IMR-90 (cell line): ENCODE measurements around the gene MAGI1. TPM values are rescaled to one million over a fixed set of nuclear protein-coding genes. Genes with fewer than 3 reads are reported as not detected.
A peak's percentile ranks its signal among the peaks of the same experiment; 100 is the strongest.

Experiments used
- ATAC-seq: fragments of 200-7000 bp; cut with Tn5 transposase; 2 replicates; pipeline ENCODE4 v1.9.1; 2020; ENCODE audit warnings: low read depth, mild to moderate bottlenecking, moderate library complexity
- BruUV-seq: library from RNA; stranded (reverse); fragments of 400-500 nt; replicated peaks from 2 replicates; lab custom pipeline; 2021; lab: Mats Ljungman, UMichigan
- CTCF ChIA-PET: fragments of 300-600 bp; formaldehyde crosslinking; extraction: SDS; loops from one replicate; lab custom pipeline; 2021; ENCODE audit warnings: antibody characterized with exemption; lab: Yijun Ruan, JAX
- POLR2A ChIA-PET: fragments of 300-600 bp; sonication (Branson Sonifier 250); formaldehyde crosslinking; loops from one replicate; lab custom pipeline; 2022; ENCODE audit warnings: antibody characterized with exemption; ENCODE audit not compliant: unreplicated experiment; lab: Charles Lee
- DNase-seq: peaks from one replicate; pipeline ENCODE4 v3.0.0; 2013
- H2AFZ ChIP-seq: replicated peaks from 2 replicates; pipeline ENCODE3; 2013; ENCODE audit warnings: low read length, mild to moderate bottlenecking; ENCODE audit not compliant: poor library complexity
- H2AK5ac ChIP-seq: 2 replicates; pipeline ENCODE4 v1.6.1; 2013; ENCODE audit warnings: low read depth, low read length, inconsistent platforms
- H2AK9ac ChIP-seq: replicated peaks from 2 replicates; pipeline ENCODE3; 2013; ENCODE audit warnings: mild to moderate bottlenecking, low read depth, low read length, moderate library complexity; ENCODE audit not compliant: poor library complexity
- H2BK120ac ChIP-seq: 2 replicates; pipeline ENCODE4 v1.6.1; 2013; ENCODE audit warnings: low read depth, low read length, inconsistent platforms
- H2BK15ac ChIP-seq: 3 replicates; pipeline ENCODE4 v1.6.1; 2013; ENCODE audit warnings: low read depth, low read length, inconsistent platforms
- H2BK20ac ChIP-seq: 2 replicates; pipeline ENCODE4 v1.6.1; 2013; ENCODE audit warnings: low read depth, mild to moderate bottlenecking, inconsistent platforms, low read length, moderate library complexity
- H2BK5ac ChIP-seq: 2 replicates; pipeline ENCODE4 v1.6.1; 2013; ENCODE audit warnings: mild to moderate bottlenecking, low read depth, low read length, inconsistent platforms; ENCODE audit not compliant: poor library complexity, severe bottlenecking
- H3K14ac ChIP-seq: replicated peaks from 2 replicates; pipeline ENCODE4 v1.6.1; 2013; ENCODE audit warnings: low read depth, low read length, inconsistent platforms
- H3K18ac ChIP-seq: 2 replicates; pipeline ENCODE4 v1.6.1; 2013; ENCODE audit warnings: low read depth, low read length, control low read depth
- H3K23ac ChIP-seq: 2 replicates; pipeline ENCODE4 v1.6.1; 2013; ENCODE audit warnings: low read depth, low read length, inconsistent platforms
- H3K27ac ChIP-seq: 2 replicates; pipeline ENCODE4 v1.5.1; 2013; ENCODE audit warnings: mild to moderate bottlenecking, control low read depth, low read length; ENCODE audit not compliant: insufficient read depth
- H3K27me3 ChIP-seq: 2 replicates; pipeline ENCODE4 v1.6.1; 2013; ENCODE audit warnings: low read length; ENCODE audit not compliant: control insufficient read depth, insufficient read depth
- H3K36me3 ChIP-seq: 2 replicates; pipeline ENCODE4 v1.6.1; 2013; ENCODE audit warnings: low read length, mixed read lengths; ENCODE audit not compliant: control insufficient read depth, insufficient read depth
- H3K4ac ChIP-seq: 2 replicates; pipeline ENCODE4 v1.6.1; 2013; ENCODE audit warnings: low read depth, low read length, inconsistent platforms
- H3K4me1 ChIP-seq: 2 replicates; pipeline ENCODE4 v1.6.1; 2013; ENCODE audit warnings: low read length, mixed read lengths; ENCODE audit not compliant: control insufficient read depth, insufficient read depth
- H3K4me2 ChIP-seq: 2 replicates; pipeline ENCODE4 v1.6.1; 2013; ENCODE audit warnings: low read depth, mild to moderate bottlenecking, control low read depth, low read length, moderate library complexity
- H3K4me3 ChIP-seq: 2 replicates; pipeline ENCODE4 v1.5.1; 2013; ENCODE audit warnings: low read depth, mild to moderate bottlenecking, control low read depth, low read length, moderate library complexity; ENCODE audit not compliant: insufficient read depth
- H3K56ac ChIP-seq: 2 replicates; pipeline ENCODE4 v1.6.1; 2013; ENCODE audit warnings: low read length, inconsistent platforms; ENCODE audit not compliant: insufficient read depth; ENCODE audit errors: extremely low read depth
- H3K79me1 ChIP-seq, 2 experiments: 2 replicates each; pipeline ENCODE4 v1.6.1; 2013; ENCODE audit warnings: low read length in 2 of 2, inconsistent platforms in 1 of 2, low read depth in 1 of 2
- H3K9ac ChIP-seq: 2 replicates; pipeline ENCODE4 v1.6.1; 2013; ENCODE audit warnings: low read depth, low read length, control low read depth
- H3K9me1 ChIP-seq: 2 replicates; pipeline ENCODE4 v1.6.1; 2013; ENCODE audit warnings: low read length, inconsistent platforms; ENCODE audit not compliant: insufficient read depth
- H3K9me3 ChIP-seq: 2 replicates; pipeline ENCODE4 v1.6.1; 2013; ENCODE audit warnings: low read length; ENCODE audit not compliant: control insufficient read depth, insufficient read depth
- H4K20me1 ChIP-seq: 2 replicates; pipeline ENCODE4 v1.6.1; 2013; ENCODE audit warnings: low read length, inconsistent platforms; ENCODE audit not compliant: insufficient read depth
- H4K5ac ChIP-seq: 2 replicates; pipeline ENCODE4 v1.6.1; 2013; ENCODE audit warnings: mild to moderate bottlenecking, low read depth, low read length, control low read depth
- H4K8ac ChIP-seq, 2 experiments: 2 replicates each; pipeline ENCODE4 v1.6.1; 2013; ENCODE audit warnings: low read depth in 2 of 2, low read length in 2 of 2, control low read depth in 1 of 2, inconsistent platforms in 1 of 2
- H4K91ac ChIP-seq: 2 replicates; pipeline ENCODE4 v1.6.1; 2013; ENCODE audit warnings: low read depth, low read length, inconsistent platforms; ENCODE audit not compliant: insufficient read depth
- BHLHE40 ChIP-seq: fragments of 150-350 bp; IDR thresholded peaks from 2 replicates; pipeline ENCODE4 v1.6.1; 2016; ENCODE audit warnings: mild to moderate bottlenecking, low read depth, low read length
- CEBPB ChIP-seq: IDR thresholded peaks from 2 replicates; pipeline ENCODE4 v1.6.1; 2012; ENCODE audit warnings: low read depth, low read length, improper control_type of control experiment
- CHD1 ChIP-seq: IDR thresholded peaks from 2 replicates; pipeline ENCODE4 v1.6.1; 2012; ENCODE audit warnings: low read depth, low read length, improper control_type of control experiment
- FOS ChIP-seq: fragments of 150-350 bp; IDR thresholded peaks from 2 replicates; pipeline ENCODE4 v1.6.1; 2016; ENCODE audit warnings: low read depth, low read length
- MAFK ChIP-seq: IDR thresholded peaks from 2 replicates; pipeline ENCODE4 v1.6.1; 2012; ENCODE audit warnings: low read depth, low read length, improper control_type of control experiment
- MAZ ChIP-seq: IDR thresholded peaks from 2 replicates; pipeline ENCODE4 v1.6.1; 2012; ENCODE audit warnings: low read depth, mild to moderate bottlenecking, low read length, improper control_type of control experiment, moderate library complexity, borderline replicate concordance
- NFE2L2 ChIP-seq: fragments of 150-350 bp; IDR thresholded peaks from 2 replicates; pipeline ENCODE4 v1.6.1; 2016; ENCODE audit warnings: low read depth, mild to moderate bottlenecking, low read length
- POLR2A ChIP-seq: IDR thresholded peaks from 2 replicates; pipeline ENCODE4 v1.6.1; 2012; ENCODE audit warnings: mild to moderate bottlenecking, low read depth, low read length
- RAD21 ChIP-seq: IDR thresholded peaks from 2 replicates; pipeline ENCODE4 v1.6.1; 2012; ENCODE audit warnings: low read length, improper control_type of control experiment
- RCOR1 ChIP-seq: IDR thresholded peaks from 2 replicates; pipeline ENCODE4 v1.6.1; 2012; ENCODE audit warnings: mild to moderate bottlenecking, low read length, improper control_type of control experiment; ENCODE audit not compliant: insufficient replicate concordance
- RFX5 ChIP-seq: IDR thresholded peaks from 2 replicates; pipeline ENCODE4 v1.8.0; 2012; ENCODE audit warnings: low read depth, mild to moderate bottlenecking, low read length, moderate library complexity
- SMC3 ChIP-seq: fragments of 150-350 bp; IDR thresholded peaks from 2 replicates; pipeline ENCODE4 v1.6.1; 2016; ENCODE audit warnings: low read depth, mild to moderate bottlenecking, antibody characterized with exemption, low read length, moderate library complexity
- WGBS, 2 experiments: methylation state at CpG; one replicate each; pipeline versions ENCODE4 v1.1.5 to v1.1.7; 2013; ENCODE audit warnings: missing lambda C conversion rate in 2 of 2; ENCODE audit not compliant: insufficient read length in 1 of 2; ENCODE audit errors: extremely low coverage in 2 of 2; 5-methylcytosine and 5-hydroxymethylcytosine counted together
- dilution Hi-C: fragments of 300-500 bp; cut with HindIII; formaldehyde crosslinking; loops from one replicate; pipeline ENCODE4 v1.14.3; 2018; ENCODE audit warnings: low sequenced_read_pairs; ENCODE audit not compliant: unreplicated experiment
- in situ Hi-C: fragments of 300-500 bp; cut with MboI; formaldehyde crosslinking; loops from 3 replicates; pipeline ENCODE4 v1.14.3; 2019; ENCODE audit warnings: low sequenced_read_pairs, inconsistent platforms, mixed read lengths
- intact Hi-C: fragments of 100-400 bp; cut with micrococcal nuclease; formaldehyde crosslinking; loops from 2 replicates; pipeline ENCODE4 v1.10.0; 2022
- polyA plus RNA-seq, 3 experiments: library from polyadenylated mRNA; depleted of rRNA; stranded (reverse); fragments of >200 nt; gene quantifications; 2 replicates each; pipeline ENCODE4 v1.2.3, GENCODE V29; 2012; ENCODE audit warnings: low replicate concordance in 1 of 3
- total RNA-seq: library from RNA; depleted of rRNA; stranded (reverse); fragments of >200 nt; gene quantifications from 2 replicates; pipeline ENCODE4 v1.2.3, GENCODE V29; 2012
- TF ChIP-seq, protein P1 (sequence below): fragments of 150-350 bp; IDR thresholded peaks from 2 replicates; pipeline ENCODE4 v1.6.1; 2016; ENCODE audit warnings: low read depth, mild to moderate bottlenecking, low read length, moderate library complexity, borderline replicate concordance

The MAGI1 gene
- total and polyA plus RNA-seq, 2 of the 4 experiments (the other 2 are of a cell fraction), result 14.5 to 24.2 TPM

DNA sequence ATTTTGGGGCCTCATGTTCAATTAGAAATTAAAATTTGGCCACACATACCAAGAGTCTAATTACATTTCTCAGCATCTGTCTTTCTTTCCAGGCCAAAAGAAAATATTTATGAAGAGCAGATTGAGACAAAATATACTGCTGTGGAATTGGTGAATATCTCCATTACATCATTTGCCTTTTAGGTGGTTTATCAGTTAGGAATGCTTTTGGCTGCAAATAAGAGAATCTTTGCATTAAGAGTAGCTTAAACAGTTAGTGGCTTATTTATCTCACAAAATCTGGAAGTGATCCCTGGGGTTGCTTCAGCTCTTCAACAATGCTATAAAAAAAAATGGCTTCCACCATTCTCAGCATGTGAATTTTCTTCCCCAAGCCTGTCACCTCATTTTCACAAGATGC is 308.7 kb downstream of the MAGI1 start (continued):
- TF ChIP-seq RCOR1, result no peak

DNA sequence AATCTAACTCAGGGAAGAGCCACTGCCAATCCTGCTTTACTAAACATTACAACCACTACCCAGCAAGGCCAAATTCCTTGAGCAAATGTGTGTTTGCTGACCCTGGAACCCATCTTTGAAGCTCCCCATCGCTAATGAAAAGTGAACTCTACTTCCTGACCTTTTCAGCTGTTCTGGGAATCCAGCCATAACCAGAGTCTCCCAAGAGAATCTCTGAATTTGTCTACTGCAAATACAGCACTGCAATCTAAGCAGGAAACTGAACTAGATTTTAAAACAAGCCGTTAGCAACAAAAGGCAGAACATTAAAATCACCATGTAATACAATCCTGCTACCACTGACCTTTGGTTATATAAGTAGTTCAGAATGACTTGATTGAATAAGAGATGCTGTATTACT is 309.2 kb downstream of the MAGI1 start:
- Histone ChIP-seq H3K4me3 (no peak overlapping the region), H2BK15ac (no peak overlapping the region), H3K9me1 (0 out of 2 replicates have a peak, but pooled peaks cover 3% of the 10 kb centered on the region), H3K4me1 (peaks cover 8% of the 10 kb centered on the region), H4K91ac (no peak overlapping the region), H4K20me1 (peaks cover 11% of the 10 kb centered on the region; the same call in 1 of the 2 replicates), H2BK20ac (no peak overlapping the region; the same call in 1 of the 2 replicates), H2BK120ac (peak overlapping the region; percentile 1; the same call in 1 of the 2 replicates), H3K27me3 (no peaks in the 10 kb centered on the region), H2AK5ac (no peak overlapping the region), H3K23ac (0 out of 2 replicates have a peak overlapping the region, but pooled peaks have one; percentile 2), H2BK5ac (peak overlapping the region; percentile 40), H3K4me2 (peak overlapping the region; percentile 15), H3K36me3 (no peaks in the 10 kb centered on the region), H3K27ac (peak overlapping the region; percentile 68; the same call in 1 of the 2 replicates), H3K14ac (no peak overlapping the region; the same call in 1 of the 2 replicates), H4K5ac (no peak overlapping the region), H3K56ac (no peak overlapping the region), H2AK9ac (no peak overlapping the region), H3K9me3 (no peaks in the 10 kb centered on the region), H3K18ac (no peak overlapping the region), H4K8ac (no peak overlapping the region), H3K4ac (no peak overlapping the region), H3K79me1 (peaks cover 17 to 21% of the 10 kb centered on the region in 2 experiments; a peak in 3 of 4 replicates), H2AFZ (no peak overlapping the region), H3K9ac (no peak overlapping the region)
- BruUV-seq, result no TSS peak
- ChIA-PET CTCF (interaction anchor here (0.9 to 1.1 kb wide), 3 partner anchors 10 to 292 kb away, joined by 3 to 4 read pairs (median 4); no protein-coding TSS in a partner anchor), POLR2A (no interaction called here)
- ATAC-seq (peak; percentile 63), DNase-seq (peak; percentile 84)
- intact Hi-C loops (no loop called here), dilution Hi-C loops (no loop called here), in situ Hi-C loops (loop anchor here (25.0 kb wide), 1 partner anchor 1192 kb away; no protein-coding TSS in a partner anchor)
- WGBS, 2 experiments, result 0% methylated on average over 1 of the region's 2 CpGs; no CpG with 5 or more reads in 1 of the 2 experiments
- no peak for TF ChIP-seq MAFK
- no peak for TF ChIP-seq BHLHE40
- no peak for TF ChIP-seq RFX5
- no peak for TF ChIP-seq FOS
- TF ChIP-seq NFE2L2, result no peak
- no peak for TF ChIP-seq CHD1
- TF ChIP-seq RAD21, result no peak
- TF ChIP-seq RCOR1, result no peak
- TF ChIP-seq CEBPB, result no peak
- TF ChIP-seq SMC3, result no peak
- no peak for TF ChIP-seq MAZ
- TF ChIP-seq, protein P1, sequence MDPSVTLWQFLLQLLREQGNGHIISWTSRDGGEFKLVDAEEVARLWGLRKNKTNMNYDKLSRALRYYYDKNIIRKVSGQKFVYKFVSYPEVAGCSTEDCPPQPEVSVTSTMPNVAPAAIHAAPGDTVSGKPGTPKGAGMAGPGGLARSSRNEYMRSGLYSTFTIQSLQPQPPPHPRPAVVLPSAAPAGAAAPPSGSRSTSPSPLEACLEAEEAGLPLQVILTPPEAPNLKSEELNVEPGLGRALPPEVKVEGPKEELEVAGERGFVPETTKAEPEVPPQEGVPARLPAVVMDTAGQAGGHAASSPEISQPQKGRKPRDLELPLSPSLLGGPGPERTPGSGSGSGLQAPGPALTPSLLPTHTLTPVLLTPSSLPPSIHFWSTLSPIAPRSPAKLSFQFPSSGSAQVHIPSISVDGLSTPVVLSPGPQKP, result no peak
- TF ChIP-seq POLR2A, result no peak
